G401 (cell line): ENCODE data around the gene SF1. TPM values are rescaled to one million over a fixed set of nuclear protein-coding genes. Genes with fewer than 3 reads are reported as not detected.

Experiments used
- DNase-seq: peaks from one replicate; pipeline ENCODE4 v3.0.0-alpha.2; 2015; ENCODE audit warnings: low spot score
- in situ Hi-C: cut with HindIII; loops from 2 replicates; pipeline ENCODE4 v1.10.0; 2016; ENCODE audit warnings: low sequenced_read_pairs, mixed read lengths
- total RNA-seq: library from RNA; depleted of rRNA; stranded (reverse); fragments of >200 nt; shearing (Covaris generic); gene quantifications from 2 replicates; pipeline ENCODE4 v1.2.3, GENCODE V29; 2014; rRNA removed

The SF1 gene
- total RNA-seq, 1 experiment from 2014 or later, result 170 TPM

GRCh38 chr11:64720640-64721358 lies 57.5 kb downstream of the SF1 start:
- DNase-seq, result no peak
- in situ Hi-C loops, result no loop called here

GRCh38 chr11:64720167-64720566 lies 58.2 kb downstream of the SF1 start:
- in situ Hi-C loops, result no loop called here
- DNase-seq, result no peak

GRCh38 chr11:64719406-64719805 lies 58.9 kb downstream of the SF1 start:
- DNase-seq, result no peak
- in situ Hi-C loops, result no loop called here

DNA sequence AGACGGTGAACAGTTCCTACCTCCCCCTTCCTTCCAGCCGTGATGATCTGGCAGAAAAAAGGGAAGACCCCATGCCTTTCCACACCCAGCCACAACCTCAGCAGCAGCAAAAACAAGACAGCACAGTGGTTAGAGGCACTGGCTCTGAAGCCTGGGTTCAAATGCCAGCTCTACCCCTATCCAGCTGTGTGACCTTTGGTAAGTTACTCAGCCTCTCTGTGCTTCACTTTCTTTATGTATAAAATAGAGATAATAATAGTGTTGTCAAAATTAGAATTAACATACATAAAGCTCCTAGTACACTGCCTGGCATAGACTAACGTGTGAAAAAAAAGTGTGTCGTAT lies 59.6 kb downstream of the SF1 start:
- no peak for DNase-seq
- in situ Hi-C loops, result no loop called here

- in situ Hi-C loops, result no loop called here
- DNase-seq, result peak; percentile 75
These were observed 60.1 kb downstream of the SF1 start for GRCh38 chr11:64718084-64718779.

DNA sequence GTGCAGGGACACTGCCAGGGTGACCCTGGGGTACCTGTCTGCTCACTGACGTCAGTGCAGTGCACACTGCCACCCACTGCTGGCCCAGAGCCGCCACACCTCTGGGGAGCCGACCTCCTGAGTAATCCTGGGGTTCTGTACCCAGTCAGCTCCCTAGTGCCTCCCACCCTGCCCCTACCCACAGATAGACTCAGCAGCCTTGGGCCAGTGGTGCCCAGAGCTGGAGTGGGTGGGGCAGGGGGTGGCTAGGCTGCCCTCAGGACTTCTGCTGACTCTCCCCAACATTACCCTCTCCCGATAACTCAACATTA lies 61.1 kb downstream of the SF1 start:
- no peak for DNase-seq
- in situ Hi-C loops, result no loop called here

DNA sequence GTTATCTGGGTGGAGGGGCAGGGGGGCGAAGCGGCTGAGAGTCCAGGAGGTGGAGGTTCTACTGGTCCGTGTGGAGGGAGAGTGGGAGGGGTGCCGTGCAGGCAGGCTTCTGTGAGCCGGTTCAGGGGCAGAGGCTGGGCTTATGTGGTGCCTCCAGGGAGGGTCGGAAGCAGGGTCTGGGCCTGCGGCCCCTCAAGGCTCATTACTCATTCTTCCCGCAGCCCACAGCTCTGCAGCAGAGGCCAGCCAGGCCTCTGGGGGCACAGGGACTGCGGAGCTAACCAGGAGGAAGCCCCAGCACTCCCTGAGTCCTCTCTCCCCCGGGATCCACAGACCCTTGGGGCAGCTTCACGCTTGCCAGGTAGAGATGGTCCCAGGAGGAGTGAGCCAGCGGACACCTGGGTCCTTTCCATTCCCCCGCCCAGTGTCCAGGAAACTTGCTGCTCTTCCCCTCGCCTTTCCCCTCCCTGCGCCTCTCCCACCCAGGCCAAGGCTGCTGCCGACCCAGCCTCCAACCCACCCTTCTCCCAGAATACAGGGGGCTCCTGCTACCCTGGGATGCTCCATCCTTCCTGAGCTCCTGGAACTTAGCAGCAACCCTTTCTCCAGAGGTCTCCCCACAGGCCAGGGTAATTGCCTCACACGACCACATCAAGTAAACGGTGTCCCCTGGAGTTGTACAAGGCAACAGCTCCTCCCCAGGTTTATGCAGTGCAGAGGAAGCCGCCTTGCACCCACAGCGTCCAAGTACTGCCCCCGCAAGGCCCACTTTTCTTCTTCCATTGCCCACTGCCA lies 61.7 kb downstream of the SF1 start:
- DNase-seq, result no peak
- in situ Hi-C loops, result no loop called here

- in situ Hi-C loops, result no loop called here
- DNase-seq, result no peak
These were observed 62.4 kb downstream of the SF1 start for GRCh38 chr11:64715756-64716472.

- in situ Hi-C loops, result no loop called here
These were observed 63.2 kb downstream of the SF1 start for GRCh38 chr11:64715110-64715509.

DNA sequence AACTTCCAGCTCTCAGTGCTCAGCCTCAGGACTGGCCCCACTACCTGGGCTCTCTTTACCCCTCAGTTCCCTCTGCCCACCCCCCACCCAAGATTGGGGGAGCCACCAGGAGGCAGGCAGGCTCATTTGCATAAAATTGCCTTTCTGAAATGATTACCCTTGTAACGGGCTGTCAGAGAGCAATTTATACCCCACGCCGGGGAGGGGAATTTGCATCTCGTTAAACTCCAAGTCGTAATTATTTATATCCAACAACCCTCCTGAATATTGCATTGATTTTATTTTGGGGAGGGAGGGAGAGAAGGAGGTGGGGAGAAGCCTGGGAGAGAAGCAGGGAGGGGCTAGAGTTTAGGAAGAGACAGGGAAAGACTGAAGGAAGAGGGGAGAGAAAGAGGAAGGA lies 63.7 kb downstream of the SF1 start:
- DNase-seq, result no peak
- in situ Hi-C loops, result no loop called here

More at GRCh38 chr11:64715110-64715509, 63.2 kb downstream of the SF1 start:
- DNase-seq, result no peak

Other genes starting within 250 kb of the SF1 start
- gene SLC22A11, start 222.6 kb downstream of the SF1 start, total RNA-seq, result 0.61 TPM in 1 of 2 replicates, not detected in the other
- gene SLC22A12, start 187.3 kb downstream of the SF1 start, total RNA-seq, result not detected in 2 replicates
- 16.7 and 24.1 TPM in 2 replicates for gene NRXN2, start 55.3 kb downstream of the SF1 start, total RNA-seq
- 0.62 and 1.9 TPM in 2 replicates for gene RASGRP2, start 34.4 kb downstream of the SF1 start, total RNA-seq
- 8.6 and 11.6 TPM in 2 replicates for gene PYGM, start 18.6 kb downstream of the SF1 start, total RNA-seq
- 24.7 and 26.6 TPM in 2 replicates for gene MAP4K2, start 24.7 kb upstream of the SF1 start, total RNA-seq
- 12.3 and 13.9 TPM in 2 replicates for gene MEN1, start 32.0 kb upstream of the SF1 start, total RNA-seq
- 1.6 and 2.3 TPM in 2 replicates for gene CDC42BPG, start 66.1 kb upstream of the SF1 start, total RNA-seq
- gene EHD1, start 100.1 kb upstream of the SF1 start, total RNA-seq, result 25.3 and 32.4 TPM in 2 replicates
- 15.8 and 20.5 TPM in 2 replicates for gene ATG2A, start 138.7 kb upstream of the SF1 start, total RNA-seq
- gene PPP2R5B, start 146.1 kb upstream of the SF1 start, total RNA-seq, result 11.7 and 20.5 TPM in 2 replicates
- 0.54 and 0.80 TPM in 2 replicates for gene GPHA2, start 157.4 kb upstream of the SF1 start, total RNA-seq
- not detected in 2 replicates for gene MAJIN, start 193.6 kb upstream of the SF1 start, total RNA-seq
- gene BATF2, start 218.4 kb upstream of the SF1 start, total RNA-seq, result 0.37 and 4.1 TPM in 2 replicates
- 175 and 216 TPM in 2 replicates for gene ARL2, start 235.6 kb upstream of the SF1 start, total RNA-seq
- 10.1 and 12.8 TPM in 2 replicates for gene SNX15, start 248.9 kb upstream of the SF1 start, total RNA-seq